Stimulated activated memory B cell treated with anti-CD40 and anti-IgM and Interleukin-4, amounts not matched to agents 10 μg/mL and 1 μg/mL and 100 μg/mL, for 72 hours (primary cell): ENCODE measurements around the gene FGFBP1.
A peak's percentile ranks its signal among the peaks of the same experiment; 100 is the strongest.

Experiments used
- ATAC-seq: fragments of 150-1000 bp; cut with Tn5 transposase; 2 replicates; pipeline ENCODE4 v1.10.0; 2021
- H3K27ac Mint-ChIP-seq: one replicate; pipeline ENCODE4 v1.8.0; 2022; ENCODE audit warnings: mild to moderate bottlenecking, mixed read lengths
- H3K27me3 Mint-ChIP-seq: one replicate; pipeline ENCODE4 v1.8.0; 2022; ENCODE audit warnings: mixed read lengths
- H3K36me3 Mint-ChIP-seq: one replicate; pipeline ENCODE4 v1.8.0; 2022; ENCODE audit warnings: mixed read lengths
- H3K4me1 Mint-ChIP-seq: one replicate; pipeline ENCODE4 v1.8.0; 2022; ENCODE audit warnings: mixed read lengths
- H3K4me3 Mint-ChIP-seq: one replicate; pipeline ENCODE4 v1.8.0; 2022; ENCODE audit warnings: mild to moderate bottlenecking, moderate library complexity, mixed read lengths
- H3K9me3 Mint-ChIP-seq: one replicate; pipeline ENCODE4 v1.8.0; 2022; ENCODE audit warnings: mixed read lengths

Gene FGFBP1

GRCh38 chr4:15938640-15939039 lies at the start of gene FGFBP1:
TSS of gene FGFBP1 (minus strand) at chr4:15938740. CDS start at chr4:15936632, 2,108 bp downstream.
- no peak within 1 kb of the TSS for H3K4me3 Mint-ChIP-seq
- H3K36me3 Mint-ChIP-seq = no peaks in the 10 kb centered on the region
- H3K4me1 Mint-ChIP-seq = no peaks in the 10 kb centered on the region
- ATAC-seq = no peak
- H3K27me3 Mint-ChIP-seq = peaks cover 34% of the 10 kb centered on the region
- no peak within 1 kb of the TSS for H3K27ac Mint-ChIP-seq
- H3K9me3 Mint-ChIP-seq = no peaks in the 10 kb centered on the region

- Mint-ChIP-seq H3K36me3 (no peaks in the 10 kb centered on the region), H3K27ac (no peak overlapping the region), H3K4me1 (no peaks in the 10 kb centered on the region), H3K27me3 (no peaks in the 10 kb centered on the region), H3K4me3 (no peak overlapping the region), H3K9me3 (no peaks in the 10 kb centered on the region)
- ATAC-seq = no peak
These were observed 49.7 kb upstream of the FGFBP1 start for GRCh38 chr4:15988222-15988621.

GRCh38 chr4:15986907-15987306 lies 48.4 kb upstream of the FGFBP1 start:
- H3K36me3 Mint-ChIP-seq = no peaks in the 10 kb centered on the region
- H3K9me3 Mint-ChIP-seq = no peaks in the 10 kb centered on the region
- H3K4me3 Mint-ChIP-seq = no peak overlapping the region
- H3K27me3 Mint-ChIP-seq = peaks cover 9% of the 10 kb centered on the region
- no peaks in the 10 kb centered on the region for H3K4me1 Mint-ChIP-seq
- no peak for ATAC-seq
- no peak overlapping the region for H3K27ac Mint-ChIP-seq

GRCh38 chr4:15983610-15984009 lies 45.1 kb upstream of the FGFBP1 start:
- ATAC-seq = no peak
- no peak overlapping the region for H3K27ac Mint-ChIP-seq
- H3K27me3 Mint-ChIP-seq = peaks cover 15% of the 10 kb centered on the region
- no peaks in the 10 kb centered on the region for H3K4me1 Mint-ChIP-seq
- H3K4me3 Mint-ChIP-seq = no peak overlapping the region
- no peaks in the 10 kb centered on the region for H3K36me3 Mint-ChIP-seq
- no peaks in the 10 kb centered on the region for H3K9me3 Mint-ChIP-seq

- Mint-ChIP-seq H3K4me3 (no peak overlapping the region), H3K27me3 (peaks cover 20% of the 10 kb centered on the region), H3K27ac (no peak overlapping the region), H3K9me3 (no peaks in the 10 kb centered on the region), H3K4me1 (no peaks in the 10 kb centered on the region), H3K36me3 (no peaks in the 10 kb centered on the region)
- ATAC-seq = no peak
These were observed 44.4 kb upstream of the FGFBP1 start for GRCh38 chr4:15982842-15983524.

GRCh38 chr4:15976456-15977447 lies 38.2 kb upstream of the FGFBP1 start:
- H3K9me3 Mint-ChIP-seq = no peaks in the 10 kb centered on the region
- H3K36me3 Mint-ChIP-seq = no peaks in the 10 kb centered on the region
- no peak for ATAC-seq
- H3K4me3 Mint-ChIP-seq = no peak overlapping the region
- no peaks in the 10 kb centered on the region for H3K4me1 Mint-ChIP-seq
- H3K27ac Mint-ChIP-seq = no peak overlapping the region
- H3K27me3 Mint-ChIP-seq = peaks cover 28% of the 10 kb centered on the region

- peaks cover 19% of the 10 kb centered on the region for H3K27me3 Mint-ChIP-seq
- H3K27ac Mint-ChIP-seq = no peak overlapping the region
- peaks cover 4% of the 10 kb centered on the region for H3K36me3 Mint-ChIP-seq
- peaks cover 3% of the 10 kb centered on the region for H3K9me3 Mint-ChIP-seq
- no peak overlapping the region for H3K4me3 Mint-ChIP-seq
- ATAC-seq = peak; percentile 13
- no peaks in the 10 kb centered on the region for H3K4me1 Mint-ChIP-seq
These were observed 32.7 kb upstream of the FGFBP1 start for GRCh38 chr4:15971068-15971801.

- Mint-ChIP-seq H3K9me3 (peaks cover 7% of the 10 kb centered on the region), H3K27ac (no peak overlapping the region), H3K4me3 (no peak overlapping the region), H3K27me3 (peaks cover 21% of the 10 kb centered on the region), H3K36me3 (peaks cover 6% of the 10 kb centered on the region), H3K4me1 (no peaks in the 10 kb centered on the region)
- ATAC-seq = no peak
These were observed 30.2 kb upstream of the FGFBP1 start for GRCh38 chr4:15968551-15969300.

- H3K27ac Mint-ChIP-seq = no peak overlapping the region
- H3K9me3 Mint-ChIP-seq = peaks cover 7% of the 10 kb centered on the region
- H3K4me3 Mint-ChIP-seq = no peak overlapping the region
- H3K36me3 Mint-ChIP-seq = peaks cover 6% of the 10 kb centered on the region
- ATAC-seq = no peak
- peaks cover 26% of the 10 kb centered on the region for H3K27me3 Mint-ChIP-seq
- peaks cover 11% of the 10 kb centered on the region for H3K4me1 Mint-ChIP-seq
These were observed 26.8 kb upstream of the FGFBP1 start for GRCh38 chr4:15965325-15965724.

- H3K36me3 Mint-ChIP-seq = peaks cover 6% of the 10 kb centered on the region
- H3K4me3 Mint-ChIP-seq = no peak overlapping the region
- H3K27me3 Mint-ChIP-seq = peaks cover 31% of the 10 kb centered on the region
- H3K27ac Mint-ChIP-seq = no peak overlapping the region
- peaks cover 7% of the 10 kb centered on the region for H3K9me3 Mint-ChIP-seq
- no peak for ATAC-seq
- peaks cover 11% of the 10 kb centered on the region for H3K4me1 Mint-ChIP-seq
These were observed 25.6 kb upstream of the FGFBP1 start for GRCh38 chr4:15964159-15964558.

GRCh38 chr4:15963576-15963975 lies 25.0 kb upstream of the FGFBP1 start:
- Mint-ChIP-seq H3K4me1 (peaks cover 11% of the 10 kb centered on the region), H3K9me3 (peaks cover 7% of the 10 kb centered on the region), H3K36me3 (peaks cover 6% of the 10 kb centered on the region), H3K4me3 (peak overlapping the region; percentile 29), H3K27me3 (peaks cover 31% of the 10 kb centered on the region), H3K27ac (peak overlapping the region; percentile 33)
- peak; percentile 94 for ATAC-seq

- H3K27me3 Mint-ChIP-seq = peaks cover 31% of the 10 kb centered on the region
- H3K4me3 Mint-ChIP-seq = peak within 1 kb of the TSS; percentile 29
- peaks cover 6% of the 10 kb centered on the region for H3K36me3 Mint-ChIP-seq
- peak within 1 kb of the TSS; percentile 33 for H3K27ac Mint-ChIP-seq
- ATAC-seq = peak; percentile 84
- peaks cover 11% of the 10 kb centered on the region for H3K4me1 Mint-ChIP-seq
- peaks cover 7% of the 10 kb centered on the region for H3K9me3 Mint-ChIP-seq
These were observed 24.5 kb upstream of the FGFBP1 start, which contains the start of gene FGFBP2 for GRCh38 chr4:15963001-15963451. TSS of gene FGFBP2 (minus strand) at chr4:15963175. CDS start at chr4:15963129, 46 bp downstream.

GRCh38 chr4:15961781-15962510 lies 23.4 kb upstream of the FGFBP1 start:
- no peak overlapping the region for H3K4me3 Mint-ChIP-seq
- peaks cover 7% of the 10 kb centered on the region for H3K9me3 Mint-ChIP-seq
- H3K27ac Mint-ChIP-seq = no peak overlapping the region
- peaks cover 11% of the 10 kb centered on the region for H3K4me1 Mint-ChIP-seq
- ATAC-seq = no peak
- H3K27me3 Mint-ChIP-seq = peaks cover 28% of the 10 kb centered on the region
- H3K36me3 Mint-ChIP-seq = peaks cover 6% of the 10 kb centered on the region

GRCh38 chr4:15958562-15958961 lies 20.0 kb upstream of the FGFBP1 start:
- no peak for ATAC-seq
- Mint-ChIP-seq H3K4me1 (peaks cover 18% of the 10 kb centered on the region), H3K36me3 (peaks cover 7% of the 10 kb centered on the region), H3K27me3 (peaks cover 12% of the 10 kb centered on the region), H3K9me3 (peaks cover 6% of the 10 kb centered on the region), H3K27ac (no peak overlapping the region), H3K4me3 (no peak overlapping the region)
